SK-N-MC (cell line): ENCODE data around the gene CACNA2D4.

Source experiments
- EZH2 ChIP-seq: fragments of 200-600 bp; sonication (generic); IDR thresholded peaks from one replicate; pipeline ENCODE4 v1.6.1; 2017; ENCODE audit warnings: antibody characterized with exemption
- POLR2AphosphoS5 ChIP-seq: IDR thresholded peaks from 2 replicates; pipeline ENCODE4 v1.6.1; 2012; ENCODE audit warnings: mild to moderate bottlenecking, low read depth, low read length, borderline replicate concordance

DNA sequence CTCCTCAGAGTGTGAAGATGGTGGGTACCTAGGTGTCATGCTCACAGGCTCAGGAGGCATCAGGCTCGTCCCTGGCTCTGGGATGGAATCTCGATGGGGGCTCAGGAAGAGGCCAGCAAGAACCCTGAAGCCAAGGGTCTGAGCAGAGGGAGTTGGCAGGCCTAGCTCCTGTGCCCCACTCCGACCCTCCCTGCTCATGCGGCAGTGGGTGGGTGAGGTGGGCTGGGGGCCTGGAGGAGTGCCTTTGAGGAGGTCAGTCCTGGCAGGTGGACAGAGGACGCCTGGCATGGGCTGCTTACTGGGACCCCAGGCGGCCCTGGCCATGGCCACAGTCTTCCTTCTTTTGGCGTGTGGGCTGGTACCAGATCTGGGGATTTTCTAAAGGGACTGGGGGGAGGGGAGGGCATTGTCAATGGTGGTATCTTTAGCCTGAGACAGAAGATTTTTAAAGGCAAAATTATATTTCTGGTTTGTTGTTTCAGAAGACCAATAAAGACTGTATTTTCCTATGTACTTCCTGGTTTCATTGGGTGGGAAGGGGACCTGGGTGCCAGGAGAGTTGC lies 82.1 kb downstream of the CACNA2D4 start:
- TF ChIP-seq EZH2, result no peak
- no peak for TF ChIP-seq POLR2AphosphoS5
